GM13977 (cell line): ENCODE data around the gene CASS4.

Source experiments
- DNase-seq: peaks from one replicate; pipeline ENCODE4 v3.0.0; 2012; ENCODE audit warnings: low spot score
- in situ Hi-C: fragments of 300-500 bp; cut with MboI; formaldehyde crosslinking; loops from one replicate; pipeline ENCODE4 v1.12.0; 2022; ENCODE audit warnings: low sequenced_read_pairs, low pct_unique_long_range_greater_than_20kb, mixed read lengths, inconsistent platforms; ENCODE audit not compliant: unreplicated experiment
- TF ChIP-seq, protein P1 (sequence below): IDR thresholded peaks from 2 replicates; pipeline ENCODE4 v1.5.1; 2012; ENCODE audit warnings: mild to moderate bottlenecking, control low read depth; ENCODE audit not compliant: insufficient read depth; ENCODE audit errors: extremely low read depth, missing control alignments

CASS4 gene

DNA sequence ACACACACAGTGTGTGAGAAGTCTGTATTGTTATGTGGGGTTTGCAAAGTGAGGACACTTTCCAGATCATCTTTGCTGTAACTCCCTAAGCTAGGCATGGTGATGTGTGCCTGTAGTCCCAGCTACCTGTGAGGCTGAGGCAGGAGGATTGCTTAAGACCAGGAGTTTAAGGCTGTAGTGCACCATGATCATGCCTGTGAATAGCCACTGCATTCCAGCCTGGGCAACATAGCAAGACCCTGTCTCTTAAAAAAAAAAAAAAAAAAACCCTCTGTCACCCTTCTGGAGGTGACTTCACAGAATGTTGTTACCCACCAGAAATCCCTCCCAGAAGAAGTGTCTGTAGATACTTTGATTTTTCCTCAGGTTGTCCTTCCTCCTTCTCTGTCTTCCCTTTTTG lies 14.9 kb downstream of the CASS4 start:
- in situ Hi-C loops = no loop called here
- TF ChIP-seq, protein P1, sequence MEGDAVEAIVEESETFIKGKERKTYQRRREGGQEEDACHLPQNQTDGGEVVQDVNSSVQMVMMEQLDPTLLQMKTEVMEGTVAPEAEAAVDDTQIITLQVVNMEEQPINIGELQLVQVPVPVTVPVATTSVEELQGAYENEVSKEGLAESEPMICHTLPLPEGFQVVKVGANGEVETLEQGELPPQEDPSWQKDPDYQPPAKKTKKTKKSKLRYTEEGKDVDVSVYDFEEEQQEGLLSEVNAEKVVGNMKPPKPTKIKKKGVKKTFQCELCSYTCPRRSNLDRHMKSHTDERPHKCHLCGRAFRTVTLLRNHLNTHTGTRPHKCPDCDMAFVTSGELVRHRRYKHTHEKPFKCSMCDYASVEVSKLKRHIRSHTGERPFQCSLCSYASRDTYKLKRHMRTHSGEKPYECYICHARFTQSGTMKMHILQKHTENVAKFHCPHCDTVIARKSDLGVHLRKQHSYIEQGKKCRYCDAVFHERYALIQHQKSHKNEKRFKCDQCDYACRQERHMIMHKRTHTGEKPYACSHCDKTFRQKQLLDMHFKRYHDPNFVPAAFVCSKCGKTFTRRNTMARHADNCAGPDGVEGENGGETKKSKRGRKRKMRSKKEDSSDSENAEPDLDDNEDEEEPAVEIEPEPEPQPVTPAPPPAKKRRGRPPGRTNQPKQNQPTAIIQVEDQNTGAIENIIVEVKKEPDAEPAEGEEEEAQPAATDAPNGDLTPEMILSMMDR = no peak
- no peak for DNase-seq

DNA sequence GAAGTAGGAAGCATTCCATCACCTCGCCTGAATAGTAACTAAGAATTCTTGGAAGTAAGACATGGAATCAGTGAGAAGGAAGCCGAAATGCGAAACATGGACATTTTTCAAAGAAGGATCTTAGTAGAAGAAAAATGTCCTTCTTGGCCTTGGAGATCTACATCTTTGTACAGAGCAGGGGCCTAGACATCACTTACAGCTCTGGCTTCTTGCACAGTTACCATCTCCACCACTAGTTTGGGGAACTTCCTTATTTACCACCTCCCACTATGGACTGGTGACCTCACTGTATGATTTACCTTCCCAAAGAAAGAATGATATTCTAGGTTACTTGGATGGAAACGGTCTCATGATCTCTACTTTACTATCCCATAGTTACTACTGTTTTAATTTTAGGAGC lies 15.7 kb downstream of the CASS4 start:
- in situ Hi-C loops = no loop called here
- DNase-seq = no peak
- TF ChIP-seq, protein P1 = no peak

DNA sequence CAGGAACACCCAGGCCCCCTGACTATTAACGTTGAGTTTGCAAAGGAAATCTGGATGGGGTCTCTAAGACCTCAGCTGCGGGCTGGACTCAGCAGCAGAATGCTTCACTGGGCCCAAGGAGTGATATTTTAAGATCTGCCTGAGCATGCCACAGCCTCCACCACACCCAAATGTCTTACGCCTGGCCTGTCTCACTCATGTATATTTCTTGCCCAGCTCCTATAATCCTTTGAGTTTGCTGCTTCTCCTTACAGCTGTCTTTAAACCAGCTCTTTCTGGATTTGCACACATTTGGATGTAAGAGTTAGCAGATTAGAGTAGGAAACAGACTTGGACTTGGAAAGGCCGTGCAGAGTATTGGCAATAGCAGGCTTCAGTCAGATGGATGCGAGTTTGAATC lies 16.4 kb downstream of the CASS4 start:
- TF ChIP-seq, protein P1 = no peak
- no peak for DNase-seq
- in situ Hi-C loops = no loop called here

DNA sequence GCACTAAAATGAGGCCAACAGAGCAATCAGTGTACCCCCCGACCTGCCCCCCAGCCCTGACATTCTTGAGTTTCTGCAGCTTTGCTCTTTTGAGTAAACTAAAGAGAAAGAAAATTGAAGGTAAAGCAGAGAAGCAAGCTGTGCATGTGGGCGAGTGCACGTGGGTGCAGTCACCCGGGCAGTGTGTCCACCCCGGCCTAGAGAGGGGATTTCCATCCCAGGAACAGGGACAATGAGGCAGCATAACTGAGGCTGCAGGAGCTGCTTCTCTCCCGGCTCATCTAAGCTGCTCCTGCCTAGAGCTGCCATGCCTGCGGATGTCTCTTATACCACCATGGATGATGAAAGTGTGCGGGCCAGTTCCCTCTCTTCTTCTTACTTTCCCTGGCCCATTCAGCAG lies 16.8 kb downstream of the CASS4 start:
- in situ Hi-C loops = no loop called here
- DNase-seq = no peak
- TF ChIP-seq, protein P1 = no peak

DNA sequence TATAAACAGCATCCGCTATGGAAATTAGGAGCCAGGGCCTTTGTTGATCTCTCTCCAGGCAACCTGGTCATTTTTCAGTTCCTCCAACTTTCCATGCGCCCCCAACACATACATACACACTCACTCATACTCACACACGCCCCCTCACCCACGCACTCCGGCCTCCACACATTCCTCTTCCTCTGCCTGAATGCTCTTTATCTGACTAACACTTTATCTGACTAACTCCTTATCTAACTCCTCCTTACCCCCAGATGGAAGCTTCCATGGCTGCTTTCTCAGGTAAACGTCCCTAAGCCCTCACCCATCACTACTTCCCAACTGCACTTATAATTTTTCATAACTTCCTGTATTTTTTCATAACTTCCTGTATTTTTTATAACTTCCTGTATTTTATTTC lies 17.4 kb downstream of the CASS4 start:
- TF ChIP-seq, protein P1 = no peak
- in situ Hi-C loops = no loop called here
- no peak for DNase-seq

DNA sequence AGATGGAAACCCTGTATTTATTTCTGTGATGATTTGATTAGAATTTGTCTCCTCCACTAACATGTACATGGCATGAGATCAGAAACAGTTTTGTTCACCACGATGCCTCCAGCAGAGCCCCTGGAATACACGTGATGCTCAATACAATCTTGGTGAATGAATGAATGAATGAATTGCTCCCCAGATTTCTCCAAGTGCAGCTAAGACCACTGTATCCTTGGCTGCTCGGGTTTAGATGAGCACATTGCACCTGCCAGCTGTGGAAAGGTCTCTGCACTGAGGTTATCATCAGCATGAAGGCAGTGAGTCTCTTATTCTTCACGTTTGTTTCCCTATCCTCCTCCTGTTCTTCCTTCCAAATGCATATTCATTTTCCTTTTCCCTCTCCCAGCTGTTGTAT lies 17.9 kb downstream of the CASS4 start:
- DNase-seq = no peak
- in situ Hi-C loops = no loop called here
- TF ChIP-seq, protein P1 = no peak

DNA sequence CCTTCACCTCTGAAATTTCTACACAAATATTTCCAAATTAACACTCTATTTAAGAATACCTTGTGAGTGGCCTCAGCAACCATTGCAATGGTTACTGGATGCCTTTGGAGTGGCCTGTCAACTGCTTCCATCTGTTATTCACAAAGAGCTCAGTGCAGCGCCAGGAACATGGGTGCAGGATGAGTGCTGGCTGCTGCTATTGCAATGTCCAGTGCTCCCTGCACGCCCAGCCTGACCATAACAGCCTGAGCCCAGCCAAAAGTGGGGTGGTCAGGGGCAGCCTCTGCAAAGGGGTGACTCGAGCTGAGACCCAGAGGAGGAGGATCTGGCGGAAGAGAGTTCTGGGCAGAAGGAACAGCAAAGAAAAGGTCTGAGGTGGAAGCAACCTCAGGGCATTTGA lies 18.4 kb downstream of the CASS4 start:
- TF ChIP-seq, protein P1 = no peak
- no peak for DNase-seq
- in situ Hi-C loops = no loop called here
